HG03025 (cell line): ENCODE data around the gene BICDL1.

Experiments used
- ATAC-seq: cut with Tn5 transposase; IDR thresholded peaks from one replicate; pipeline ENCODE4 v1.9.1; 2021; ENCODE audit warnings: mild to moderate bottlenecking, moderate library complexity; ENCODE audit not compliant: unreplicated experiment, low FRiP score

Gene BICDL1

DNA sequence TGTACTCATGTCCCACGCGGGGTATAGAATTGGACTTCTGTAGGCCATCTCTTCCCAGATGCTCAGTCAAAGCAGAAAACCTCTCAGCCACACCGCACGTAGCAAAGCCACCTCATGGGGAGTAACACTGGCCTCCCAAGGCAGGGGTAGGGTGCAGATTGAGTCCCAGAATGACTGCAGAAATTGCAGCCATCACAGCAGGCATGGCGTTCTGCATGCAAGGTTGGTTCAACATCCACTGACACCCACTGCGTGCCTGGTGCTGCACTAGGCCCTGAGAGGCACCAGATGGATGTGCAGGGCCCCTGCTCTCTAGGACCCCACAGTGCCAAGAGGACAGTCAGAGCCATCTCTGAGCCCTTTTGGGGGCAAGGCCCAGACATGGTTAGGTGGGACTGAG lies 87.6 kb downstream of the BICDL1 start:
- no peak for ATAC-seq

DNA sequence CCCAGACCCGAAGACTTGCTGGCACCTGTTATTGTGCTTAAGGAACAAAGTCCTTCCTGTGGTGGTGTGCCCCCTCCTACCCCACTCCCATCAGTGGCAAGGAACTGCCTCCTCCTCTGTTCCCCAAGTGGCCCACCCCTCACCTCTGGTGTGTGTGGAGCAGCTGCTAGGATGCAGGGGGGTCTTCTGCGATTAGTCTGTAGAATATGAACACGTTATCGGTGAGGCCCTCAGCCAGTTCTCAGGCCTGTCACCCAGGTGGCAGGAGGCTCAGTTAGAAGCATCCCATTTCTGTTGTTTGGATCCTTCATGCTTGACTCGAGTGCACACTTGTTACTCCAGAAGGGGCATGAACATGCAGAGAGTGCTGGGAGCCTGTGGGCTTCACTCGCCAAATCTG lies 88.2 kb downstream of the BICDL1 start:
- no peak for ATAC-seq

DNA sequence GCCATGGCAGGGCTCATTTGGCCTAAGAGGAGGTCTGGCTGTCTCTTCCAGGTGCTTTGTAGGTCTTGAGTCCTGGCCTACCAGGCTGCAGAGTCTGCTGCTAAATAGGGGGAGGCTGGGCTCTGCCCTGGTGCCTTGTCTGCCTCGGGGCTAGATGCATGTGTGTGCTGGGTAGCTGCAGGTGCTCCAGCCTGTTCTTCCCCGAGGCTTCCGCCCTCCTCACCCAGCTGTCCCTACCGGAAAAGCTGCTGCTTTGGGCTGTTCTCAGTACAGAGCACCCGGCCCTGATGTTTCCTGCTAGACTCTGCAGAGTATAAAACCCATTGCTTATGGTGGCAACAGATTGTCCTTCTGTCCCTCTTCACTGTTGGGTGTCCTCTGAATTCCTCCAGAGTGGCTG lies 89.8 kb downstream of the BICDL1 start:
- no peak for ATAC-seq

DNA sequence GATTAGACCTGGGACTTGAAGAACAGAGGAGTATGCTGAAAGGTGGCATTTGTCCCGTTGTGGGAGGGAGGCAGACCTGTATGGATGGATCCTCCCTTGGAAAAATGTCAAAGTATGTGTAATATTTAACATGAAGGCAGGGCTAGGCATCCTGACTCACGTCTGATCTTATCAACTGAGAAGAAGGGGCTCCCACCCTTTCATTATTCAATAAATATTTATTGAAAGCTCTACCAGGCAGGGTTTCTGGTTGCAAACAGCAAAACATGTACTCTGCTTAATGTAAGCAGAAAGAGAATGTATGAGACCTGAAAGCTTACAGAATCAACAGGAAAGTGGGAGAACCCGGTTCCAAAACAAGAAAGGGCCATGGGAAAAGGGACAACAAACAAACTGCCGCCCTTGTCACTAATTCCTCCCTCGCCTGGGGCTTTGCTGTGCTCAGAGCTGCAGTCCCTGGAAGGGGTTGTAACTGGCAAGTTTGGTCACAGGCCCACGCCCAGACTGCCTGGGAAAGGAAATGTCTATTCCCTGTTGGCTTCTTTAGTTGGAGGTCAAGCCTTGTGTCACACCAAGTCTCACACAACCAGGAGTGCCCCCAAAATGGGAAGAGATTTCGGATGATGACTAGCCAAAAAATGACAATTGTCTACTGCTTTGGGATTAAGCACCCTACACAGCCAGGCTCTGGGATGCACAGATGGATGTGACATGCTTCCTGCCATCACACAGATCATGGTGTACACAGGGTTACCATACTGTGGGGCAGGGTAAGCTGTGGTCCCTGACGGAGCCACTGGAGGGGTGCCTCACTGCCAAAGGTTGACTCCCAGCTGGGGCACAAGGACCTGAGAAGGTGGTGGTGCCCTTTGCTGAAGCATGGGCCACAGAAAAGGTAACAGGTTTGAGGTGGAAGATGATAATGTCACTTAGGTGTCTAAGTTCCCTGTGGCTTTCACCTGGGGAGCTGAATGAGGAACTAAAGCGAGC lies 90.7 kb downstream of the BICDL1 start:
- no peak for ATAC-seq

- no peak for ATAC-seq
Measured at GRCh38 chr12:120081641-120082040, 92.6 kb downstream of the BICDL1 start.

- ATAC-seq, result no peak
Measured at GRCh38 chr12:120085920-120086645, 97.0 kb downstream of the BICDL1 start.

GRCh38 chr12:120086801-120087621 lies 98.0 kb downstream of the BICDL1 start:
- peak; percentile 93 for ATAC-seq

DNA sequence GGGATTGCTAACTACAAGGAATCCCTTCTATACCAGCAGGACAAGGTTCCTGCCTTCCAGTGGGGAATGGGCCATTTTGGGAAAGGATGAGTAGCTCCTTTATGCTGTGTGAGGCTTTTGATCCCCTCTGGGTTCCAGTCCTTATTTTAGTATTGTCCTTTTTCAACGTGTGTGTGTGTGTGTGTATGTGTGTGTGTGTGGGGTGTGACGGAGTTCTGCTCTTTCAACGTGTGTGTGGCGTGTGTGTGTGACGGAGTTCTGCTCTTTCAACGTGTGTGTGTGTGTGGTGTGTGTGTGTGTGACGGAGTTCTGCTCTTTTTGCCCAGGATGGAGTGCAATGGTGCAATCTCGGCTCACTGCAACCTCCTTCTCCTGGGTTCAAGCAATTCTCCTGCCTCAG lies 100.1 kb downstream of the BICDL1 start:
- ATAC-seq, result no peak

GRCh38 chr12:120089796-120090195 lies 100.8 kb downstream of the BICDL1 start:
- ATAC-seq, result no peak

GRCh38 chr12:120090206-120090605 lies 101.2 kb downstream of the BICDL1 start:
- no peak for ATAC-seq

DNA sequence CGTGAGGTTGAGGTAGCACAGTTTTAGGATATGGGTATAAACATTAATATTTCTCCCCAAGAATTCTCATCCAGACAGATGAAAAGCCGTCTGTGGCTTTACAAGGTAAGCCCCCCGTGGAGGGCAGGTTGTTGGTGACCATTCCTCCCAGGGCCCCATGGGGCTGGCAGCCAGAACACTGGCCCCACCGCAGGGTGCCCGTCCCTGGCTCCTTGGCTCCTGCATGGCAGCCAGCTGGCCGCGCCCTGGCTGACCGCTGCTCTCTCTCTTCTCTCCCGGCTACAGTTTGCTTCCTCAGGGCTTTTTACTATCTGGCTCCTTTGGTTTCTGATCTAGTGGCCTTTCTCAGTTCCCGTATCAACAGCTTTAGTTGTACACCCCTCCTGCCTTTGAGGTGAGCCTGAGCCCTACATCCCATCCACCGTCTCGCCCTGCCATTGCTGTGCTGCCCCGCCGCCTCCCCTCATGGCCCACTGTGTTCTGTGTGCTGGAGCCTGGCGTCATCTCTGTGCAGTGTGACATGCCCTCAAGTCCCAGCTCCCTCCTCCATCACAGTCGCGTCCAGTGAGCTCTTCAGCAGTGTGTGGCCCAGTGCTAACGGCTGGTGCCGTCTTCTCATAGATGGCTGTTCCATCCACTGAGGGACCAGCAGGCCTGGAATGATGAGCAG lies 101.7 kb downstream of the BICDL1 start:
- no peak for ATAC-seq

- no peak for ATAC-seq
Measured at GRCh38 chr12:120091371-120092090, 102.5 kb downstream of the BICDL1 start.

GRCh38 chr12:120092551-120093335 lies 103.7 kb downstream of the BICDL1 start:
- no peak for ATAC-seq

DNA sequence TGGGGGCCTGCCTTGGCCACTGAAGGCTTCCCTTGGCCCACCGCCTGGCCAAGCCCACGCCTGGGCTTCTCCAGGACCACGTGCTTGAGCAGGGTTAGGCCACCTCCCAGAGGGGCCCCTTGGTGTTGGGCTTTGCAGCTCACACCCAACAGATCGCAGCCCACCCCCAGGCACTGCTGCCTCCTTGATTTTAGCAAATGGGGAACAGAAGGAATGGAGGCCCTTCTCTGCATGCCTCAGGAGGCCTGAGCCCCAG lies 104.2 kb downstream of the BICDL1 start:
- ATAC-seq, result no peak

GRCh38 chr12:120093592-120094355 lies 104.7 kb downstream of the BICDL1 start:
- no peak for ATAC-seq

DNA sequence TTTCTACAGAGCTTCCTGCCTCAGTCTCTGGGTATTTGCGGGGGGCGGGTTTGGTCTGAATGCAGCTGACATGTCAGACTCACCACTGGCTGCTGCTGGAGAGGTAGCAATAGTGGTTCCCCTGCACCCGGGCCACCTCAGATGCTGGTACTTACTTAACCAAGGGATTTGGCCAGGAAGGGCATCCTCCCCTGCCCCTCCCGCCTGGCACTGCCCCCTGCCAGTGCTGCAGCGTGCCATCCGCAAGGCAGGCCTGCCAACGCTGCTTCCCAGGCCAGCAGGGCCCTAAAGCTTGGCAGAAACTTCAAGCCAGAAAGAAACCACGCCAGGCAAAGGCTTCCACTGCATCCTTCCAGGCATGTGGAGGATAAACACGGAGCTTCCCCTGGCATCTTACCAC lies 105.4 kb downstream of the BICDL1 start:
- ATAC-seq, result no peak

DNA sequence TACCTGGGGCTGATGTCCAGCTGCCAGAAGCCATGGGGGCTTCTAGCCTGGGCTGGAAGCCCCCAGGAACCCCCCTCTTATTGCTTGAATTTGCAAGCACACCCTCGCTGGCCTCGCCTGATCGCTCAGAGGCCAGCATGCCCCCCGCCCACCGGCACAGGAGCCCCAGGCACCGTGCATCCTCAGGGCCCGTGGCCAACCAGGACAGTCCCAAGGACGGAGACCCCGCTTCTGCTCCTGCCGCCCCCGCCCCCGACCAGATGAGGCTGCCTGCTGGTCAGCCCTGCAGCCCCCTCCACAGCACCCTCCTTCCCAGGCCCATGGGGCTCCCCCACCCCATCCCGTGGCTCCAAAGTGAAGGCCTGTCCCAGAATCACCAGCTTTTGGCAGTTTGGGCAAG lies 106.3 kb downstream of the BICDL1 start:
- ATAC-seq, result no peak

GRCh38 chr12:120095736-120096135 lies 106.7 kb downstream of the BICDL1 start:
- ATAC-seq, result no peak
